GM20431 (cell line): ENCODE measurements around the gene NOL6.
"Not testable (repeated sequence)": the region's sequence is repeated elsewhere in the genome, so short reads cannot be mapped to it uniquely, and the experiment has no call there.

ENCODE experiments used
- in situ Hi-C: fragments of 300-500 bp; cut with MseI, MboI; formaldehyde crosslinking; loops from one replicate; pipeline ENCODE4 v1.15.0; 2020; ENCODE audit warnings: low sequenced_read_pairs; ENCODE audit not compliant: unreplicated experiment

The NOL6 gene

DNA sequence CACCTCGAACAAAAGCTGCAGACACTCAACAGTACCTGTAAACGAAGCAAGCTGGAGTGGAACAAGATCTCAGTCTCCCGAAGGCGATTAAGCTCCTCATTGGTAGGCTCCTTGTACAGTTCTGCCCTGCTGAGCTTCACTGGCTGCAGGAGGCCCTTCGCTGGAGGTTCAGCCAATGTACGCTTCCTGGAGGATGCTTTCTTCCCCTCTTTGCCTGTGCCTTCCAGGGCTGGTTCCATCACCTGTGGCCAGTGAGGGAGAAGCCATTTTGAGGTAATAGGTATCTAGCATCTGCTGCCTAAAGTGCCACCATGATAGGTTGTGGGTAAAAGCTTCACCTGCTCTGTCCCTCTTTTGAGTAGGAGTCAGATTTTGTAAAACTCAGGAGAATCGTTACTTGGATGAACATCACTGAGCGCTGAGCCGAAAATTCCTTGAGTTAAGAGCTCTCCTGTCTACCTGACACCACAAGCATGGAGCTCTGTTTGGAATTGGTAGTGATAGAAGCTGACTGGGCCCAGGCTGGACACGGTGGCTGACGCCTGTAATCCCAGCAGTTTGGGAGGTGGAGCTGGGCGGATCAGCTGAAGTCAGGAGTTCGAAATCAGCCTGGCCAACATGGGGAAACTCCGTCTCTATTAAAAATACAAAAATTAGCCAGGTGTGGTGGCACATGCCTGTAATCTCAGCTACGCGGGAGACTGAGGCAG is 1.4 kb downstream of the NOL6 start:
- in situ Hi-C loops, result no loop called here

DNA sequence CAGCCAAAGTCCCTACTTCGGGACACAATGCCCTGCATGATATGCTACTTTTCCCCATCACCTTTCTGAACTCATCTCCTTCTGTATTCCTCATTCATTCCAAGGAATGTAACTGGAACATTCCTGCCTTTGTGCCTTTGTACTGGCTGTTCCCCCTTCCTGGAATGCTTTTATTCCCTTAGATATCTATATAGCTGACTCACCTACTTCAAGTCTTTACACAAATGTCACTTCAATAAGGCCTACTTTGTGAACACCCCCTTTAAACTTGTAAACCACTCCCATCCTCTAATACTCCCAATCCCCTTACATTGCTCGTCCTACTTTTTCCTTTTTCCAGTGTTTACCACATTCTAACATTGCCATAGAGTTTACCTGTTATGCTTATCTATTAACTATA is 2.4 kb downstream of the NOL6 start:
- in situ Hi-C loops, result no loop called here

DNA sequence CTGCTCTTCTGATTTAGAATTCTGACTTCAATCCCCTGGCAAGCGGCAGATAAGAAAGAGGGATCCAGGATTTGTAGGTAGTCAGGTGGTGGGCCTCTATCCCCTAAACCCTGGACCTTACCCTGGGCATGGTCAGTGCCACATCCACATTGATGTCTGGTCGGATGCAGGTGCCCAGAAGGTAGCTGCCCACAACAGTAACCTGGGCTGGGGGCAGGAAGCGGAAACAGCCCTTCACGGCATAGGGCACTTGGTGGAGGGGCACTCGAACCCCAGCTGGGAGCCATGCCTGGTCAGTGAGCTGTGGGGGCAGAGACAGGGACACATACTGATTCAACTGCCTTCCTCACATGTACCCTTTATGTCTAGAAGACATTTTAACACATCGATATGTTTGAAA is 3.8 kb downstream of the NOL6 start:
- in situ Hi-C loops, result no loop called here

DNA sequence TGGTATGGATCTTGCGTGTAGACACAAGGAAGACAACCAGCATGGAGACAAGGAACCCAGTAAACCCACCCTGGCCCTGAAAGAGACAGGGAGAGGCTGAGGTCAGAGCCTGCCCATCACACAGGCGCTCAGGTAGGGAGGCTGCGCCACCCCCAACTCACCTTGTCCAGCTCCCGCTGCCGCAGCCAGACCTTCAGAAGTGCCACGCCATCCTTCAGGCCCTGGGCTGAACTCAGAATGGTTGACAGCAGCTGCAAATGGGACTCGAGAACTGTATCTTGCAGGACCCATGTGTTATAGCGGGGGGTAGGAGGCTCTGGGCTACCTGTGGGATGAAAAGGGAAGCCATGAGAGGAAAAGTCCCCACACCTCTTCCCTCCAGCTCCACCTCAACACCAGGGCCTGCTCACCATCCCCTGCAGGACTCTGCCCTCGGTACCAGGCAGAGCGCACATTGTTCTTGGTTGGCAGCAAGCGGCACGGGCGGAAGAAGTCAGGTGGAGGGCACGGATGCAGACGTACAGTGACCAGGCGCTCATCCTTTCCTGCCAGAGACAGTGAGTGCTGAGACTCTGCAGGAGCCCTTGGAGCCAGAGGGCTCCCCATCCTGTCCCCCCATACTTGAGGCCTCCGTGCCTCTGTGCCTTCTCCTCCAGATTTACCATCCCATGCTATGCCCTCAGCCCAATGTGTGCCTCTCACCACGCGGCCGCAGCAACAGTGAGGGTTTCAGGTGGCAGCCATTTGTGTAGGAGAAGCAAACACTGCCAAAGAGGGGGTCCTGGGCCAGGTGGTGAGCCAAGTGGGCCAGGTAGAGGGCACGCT is 4.7 kb downstream of the NOL6 start:
- in situ Hi-C loops, result no loop called here

DNA sequence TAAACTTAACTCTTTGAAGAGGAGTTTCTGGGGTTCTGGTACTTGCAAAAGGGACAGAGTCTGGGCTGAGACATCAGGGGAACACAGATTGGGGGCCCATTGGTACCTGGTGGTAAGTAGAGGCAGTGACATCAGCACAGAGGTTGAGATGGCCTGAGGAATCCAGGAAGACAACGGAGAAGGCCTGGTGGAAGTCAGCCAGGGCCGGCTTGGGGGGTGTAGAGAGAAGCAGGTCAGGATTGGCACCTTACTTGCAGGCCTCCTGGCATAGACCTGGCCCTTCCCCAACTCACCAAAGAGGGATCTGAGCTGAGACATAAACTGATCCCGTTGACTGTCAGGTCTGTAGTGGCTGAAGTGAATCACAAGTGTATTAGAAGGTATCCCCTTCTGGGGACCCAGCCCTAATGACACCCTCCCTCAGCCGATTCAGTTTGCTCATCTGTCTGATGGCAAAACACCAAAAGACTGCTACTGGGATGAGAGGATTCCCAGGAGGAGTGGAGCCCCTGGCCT is 5.5 kb downstream of the NOL6 start:
- in situ Hi-C loops, result no loop called here

DNA sequence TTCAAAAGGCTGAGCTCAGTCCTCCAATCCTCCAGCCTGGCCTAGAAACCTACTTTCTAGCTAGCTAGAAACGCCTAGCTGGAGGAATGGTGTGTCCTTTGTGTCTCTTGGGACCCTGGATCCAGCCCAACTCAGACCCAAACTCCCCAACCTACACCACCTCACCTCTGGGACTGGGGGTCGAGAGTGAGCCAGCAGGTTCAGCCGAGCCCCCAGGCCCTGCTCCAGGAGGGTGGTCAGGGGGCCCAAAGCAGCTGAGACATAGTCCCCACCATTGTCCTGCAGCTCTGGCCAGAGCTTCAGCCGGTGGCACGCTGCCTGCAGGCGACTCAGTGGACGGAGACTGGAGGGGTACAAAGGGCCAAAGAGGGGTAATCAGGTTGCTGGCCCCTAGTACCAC is 6.2 kb downstream of the NOL6 start:
- in situ Hi-C loops, result no loop called here

DNA sequence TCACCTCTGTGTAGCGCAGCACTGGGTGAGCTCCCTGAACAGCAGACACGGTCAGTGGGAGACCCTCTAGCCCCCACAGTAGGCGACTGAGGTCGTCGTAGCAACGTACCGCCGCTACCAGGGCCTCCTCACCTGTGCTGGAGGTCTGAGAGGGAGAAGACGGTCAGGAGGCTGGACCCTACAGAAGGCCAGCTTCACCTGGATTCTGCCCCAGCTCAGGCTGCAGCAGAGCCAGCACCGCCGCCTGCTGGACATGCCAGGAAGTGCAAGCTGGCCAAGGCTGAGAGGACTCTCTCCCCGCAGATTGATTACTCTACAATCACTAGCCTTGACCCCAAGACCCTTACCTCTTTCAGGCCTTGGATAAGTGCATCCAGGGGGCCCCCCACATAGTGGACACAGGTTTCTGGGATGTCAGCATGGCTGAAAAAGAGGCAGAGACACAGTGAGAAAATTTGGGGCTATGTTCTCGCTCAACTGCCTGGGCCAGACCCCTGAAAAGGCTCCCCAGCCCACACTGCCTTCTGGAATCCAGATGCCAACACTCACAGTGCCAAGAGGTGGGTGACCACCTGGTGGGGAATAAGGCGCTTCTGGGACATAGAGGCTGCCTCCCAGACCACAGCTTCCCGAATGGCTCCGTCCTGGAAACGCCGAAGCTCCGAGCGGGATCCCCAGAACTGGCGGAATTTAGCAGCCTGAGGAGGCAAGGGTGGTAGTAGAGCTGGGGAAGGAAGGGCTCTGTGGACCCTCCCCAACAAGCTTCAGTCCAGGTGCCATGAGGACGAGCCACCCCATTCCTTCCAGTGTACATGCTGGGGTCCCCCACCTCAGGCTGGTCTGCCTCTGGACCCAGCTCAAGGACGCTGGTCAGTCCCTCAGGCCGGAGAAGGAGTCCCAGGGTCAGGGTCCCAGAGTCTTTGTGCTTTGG is 6.9 kb downstream of the NOL6 start:
- in situ Hi-C loops, result no loop called here

DNA sequence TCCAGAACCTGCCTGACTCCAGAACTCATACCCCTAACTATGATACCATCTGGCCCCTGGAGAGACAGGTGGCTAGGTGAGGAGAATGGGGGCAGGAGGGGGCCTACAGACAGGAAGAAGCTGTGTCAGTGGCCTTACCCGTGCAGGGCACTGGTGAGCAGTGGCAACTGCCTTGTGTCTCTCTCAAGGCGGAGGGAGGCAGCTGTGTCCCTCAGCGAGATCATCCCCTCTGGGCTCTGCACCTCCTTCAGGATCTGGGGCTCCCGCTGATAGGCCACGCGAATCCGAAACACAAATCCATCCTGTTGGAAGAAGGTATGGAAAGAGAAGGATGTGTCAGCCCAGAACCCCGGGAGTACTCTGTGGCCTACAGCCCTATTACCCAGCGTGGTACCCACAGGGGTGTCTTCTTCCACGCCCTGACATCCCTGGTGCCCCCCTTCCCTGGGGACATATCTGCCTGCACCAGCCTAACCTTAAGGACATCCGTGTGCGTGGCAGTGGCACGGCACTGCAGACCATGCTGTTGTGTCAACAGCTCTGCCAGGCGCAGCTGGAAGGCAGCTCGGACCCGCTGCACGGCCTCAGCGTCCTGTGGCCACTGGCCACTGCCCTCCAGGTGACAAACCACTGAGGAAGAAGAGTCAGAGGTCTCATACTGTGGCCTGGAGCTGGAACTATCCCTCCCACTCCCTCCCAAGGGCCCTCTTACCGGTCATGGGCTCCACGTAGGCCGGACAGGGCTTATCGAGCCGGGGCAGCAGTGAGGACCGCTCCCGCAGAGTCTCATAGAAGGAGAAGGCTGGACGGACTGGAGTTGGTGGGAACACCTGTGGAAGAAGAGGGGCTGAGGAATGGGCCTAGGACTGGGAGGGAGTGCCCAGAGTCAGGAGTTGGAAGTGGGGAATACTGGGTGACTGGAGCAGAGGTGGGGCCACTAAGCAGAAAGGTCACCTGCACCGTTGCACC is 7.8 kb downstream of the NOL6 start:
- in situ Hi-C loops, result no loop called here

DNA sequence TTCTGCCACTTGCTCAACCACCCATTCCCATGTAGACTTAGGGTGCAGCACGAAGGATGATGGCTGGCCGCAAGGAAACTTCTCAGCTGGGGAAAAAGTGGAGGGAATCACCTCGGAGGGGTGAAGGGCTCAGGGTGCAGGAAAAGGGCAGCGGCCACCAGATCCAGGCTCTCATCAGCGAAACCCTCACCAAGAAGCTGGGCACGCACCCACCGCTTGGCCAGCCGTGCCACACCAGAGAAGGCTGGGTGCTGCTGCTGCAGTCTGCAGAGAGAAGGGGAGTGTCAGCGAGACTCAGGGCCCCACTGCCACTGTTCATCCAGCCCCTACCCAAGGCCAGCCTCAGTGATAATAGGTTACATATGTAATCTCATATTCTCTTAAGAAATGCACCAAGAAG is 8.6 kb downstream of the NOL6 start:
- in situ Hi-C loops, result no loop called here

DNA sequence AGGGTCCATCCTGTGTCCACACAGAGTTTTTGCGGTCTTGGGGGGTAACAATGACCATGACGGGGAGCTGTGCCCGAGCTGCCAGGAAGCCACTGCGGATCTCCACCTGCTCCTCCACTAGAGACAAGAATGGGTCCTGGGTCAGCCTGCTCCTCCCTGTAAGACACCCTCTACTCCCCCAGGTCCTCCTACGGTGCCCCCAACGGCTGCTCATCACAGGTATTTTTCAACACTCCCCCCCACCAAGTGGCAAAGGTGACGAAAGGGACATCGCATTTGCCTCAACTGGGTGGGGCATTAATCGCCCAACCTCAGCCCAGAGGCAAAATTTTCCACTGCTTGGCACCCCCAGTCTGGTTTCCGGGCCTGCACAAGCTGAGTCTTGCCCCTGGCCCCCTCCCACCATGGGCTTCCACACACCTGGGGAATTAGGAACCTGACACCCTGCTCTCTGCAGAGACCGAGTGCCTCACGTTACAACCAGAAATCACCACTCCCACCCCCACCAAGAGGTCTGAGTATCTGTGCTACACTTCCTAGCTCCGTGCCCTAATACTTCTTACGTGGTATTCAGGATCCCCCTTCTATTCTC is 9.6 kb downstream of the NOL6 start:
- in situ Hi-C loops, result no loop called here

DNA sequence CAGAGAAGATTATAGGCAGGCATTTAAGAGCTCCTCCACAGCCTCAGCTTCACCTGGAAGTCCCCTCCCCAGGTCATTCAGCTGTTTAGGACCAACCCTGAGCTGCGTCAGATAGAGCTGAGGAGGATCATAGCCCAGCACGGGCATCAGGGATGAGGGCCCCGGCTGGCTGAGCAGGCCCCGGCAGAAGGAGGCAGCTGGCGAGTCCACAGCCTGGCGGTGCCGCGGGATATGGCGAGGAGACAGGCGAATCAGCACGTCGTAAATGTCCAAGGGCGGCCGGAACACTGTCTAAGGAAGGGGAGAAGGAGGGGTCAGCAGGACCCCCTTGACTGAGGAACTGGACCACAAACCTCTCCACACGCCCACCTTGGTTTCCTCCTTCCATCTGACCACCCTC is 10.6 kb downstream of the NOL6 start:
- in situ Hi-C loops, result no loop called here

DNA sequence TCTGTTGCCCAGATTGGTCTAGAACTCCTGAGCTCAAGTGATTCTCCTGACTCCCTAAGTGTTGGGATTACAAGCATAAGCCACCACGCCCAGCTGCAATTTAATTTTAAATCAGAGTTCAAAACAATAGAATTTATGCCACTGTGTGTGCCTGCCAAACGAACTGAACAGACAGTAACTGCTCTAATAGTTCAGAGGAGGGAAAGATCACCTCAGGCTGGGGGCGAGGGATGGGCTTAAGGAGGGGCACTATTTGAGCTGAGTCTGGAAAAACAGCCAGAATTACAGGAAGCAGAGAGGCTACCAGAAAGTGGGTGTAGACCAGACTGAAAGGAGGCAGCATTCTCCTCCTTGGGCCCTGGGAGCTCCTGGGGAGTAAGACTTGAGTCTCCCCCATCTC is 12.2 kb downstream of the NOL6 start:
- in situ Hi-C loops, result no loop called here

DNA sequence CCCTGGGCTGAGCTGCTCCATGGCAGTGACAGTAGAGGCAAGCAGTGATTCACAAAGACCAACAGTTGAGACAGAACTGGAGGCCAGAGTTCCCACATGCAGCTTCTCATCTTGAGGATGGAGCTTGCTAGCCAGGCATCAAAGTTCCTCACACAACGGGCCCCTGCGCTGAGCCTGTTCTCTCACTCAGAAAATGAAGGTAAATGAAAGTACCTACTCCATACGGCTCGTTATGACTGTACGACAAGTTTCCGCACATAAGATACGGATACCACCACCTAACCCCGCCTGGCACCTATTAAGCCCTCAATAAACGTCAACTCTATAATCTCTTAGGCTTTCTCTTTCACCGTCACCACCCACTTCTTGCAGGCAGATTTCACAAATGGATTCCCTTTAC is 12.9 kb downstream of the NOL6 start:
- in situ Hi-C loops, result no loop called here

DNA sequence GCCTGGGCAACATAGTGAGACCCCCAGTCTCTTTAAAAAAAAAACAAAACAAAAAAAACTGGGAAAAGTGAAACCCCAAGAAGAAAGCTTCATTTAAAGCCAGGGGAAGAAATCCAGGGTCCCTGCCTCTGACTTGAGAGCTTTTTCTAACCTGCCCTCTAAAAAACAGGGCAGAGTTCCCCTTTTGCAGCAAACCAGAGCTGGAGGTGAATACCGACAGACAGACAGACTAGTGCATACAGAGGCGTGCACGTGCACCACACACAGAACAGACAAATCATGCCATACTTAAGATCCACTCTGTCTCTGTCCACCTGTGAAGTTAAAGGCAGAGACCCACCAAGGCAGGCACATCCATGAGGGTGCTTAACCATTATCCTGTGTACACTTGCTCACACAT is 14.6 kb downstream of the NOL6 start:
- in situ Hi-C loops, result no loop called here

DNA sequence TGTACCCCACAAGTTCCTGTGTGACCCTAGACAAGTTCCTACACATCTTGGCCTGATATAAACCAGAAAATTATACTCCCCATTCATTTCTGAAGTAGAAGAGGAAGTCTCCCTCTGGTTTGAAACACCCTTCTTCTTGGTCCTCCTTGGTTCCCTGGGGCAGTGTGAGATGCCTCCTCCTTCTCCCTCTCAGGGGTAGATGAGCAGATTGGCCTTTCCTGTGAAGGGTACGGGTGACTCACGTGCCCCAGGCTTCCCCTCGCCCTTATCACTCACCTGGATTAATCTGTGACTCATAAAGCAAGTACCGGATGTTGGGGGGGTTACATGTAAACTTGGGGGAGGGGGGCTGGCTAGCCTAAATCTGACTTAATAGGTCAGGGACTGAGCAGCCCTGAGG is 15.3 kb downstream of the NOL6 start:
- in situ Hi-C loops, result no loop called here

DNA sequence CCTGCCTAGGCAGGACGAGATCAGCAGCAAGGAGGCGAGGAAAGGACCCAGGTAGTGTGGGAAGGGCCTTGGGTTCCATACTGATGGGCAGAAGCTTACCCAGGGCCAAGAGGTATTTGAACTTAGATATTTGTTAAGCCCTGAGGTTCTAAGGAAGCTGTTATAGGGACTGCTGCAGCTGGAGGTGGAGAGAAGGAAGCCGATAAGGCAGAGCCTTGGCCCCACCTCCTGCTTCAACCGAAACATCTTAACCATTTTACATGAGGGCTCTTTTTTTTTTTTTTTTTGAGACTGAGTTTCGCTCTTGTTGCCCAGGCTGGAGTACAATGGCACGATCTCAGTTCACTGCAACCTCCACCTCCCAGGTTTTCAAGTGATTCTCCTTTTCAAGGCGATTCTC is 17.8 kb downstream of the NOL6 start:
- in situ Hi-C loops, result no loop called here

DNA sequence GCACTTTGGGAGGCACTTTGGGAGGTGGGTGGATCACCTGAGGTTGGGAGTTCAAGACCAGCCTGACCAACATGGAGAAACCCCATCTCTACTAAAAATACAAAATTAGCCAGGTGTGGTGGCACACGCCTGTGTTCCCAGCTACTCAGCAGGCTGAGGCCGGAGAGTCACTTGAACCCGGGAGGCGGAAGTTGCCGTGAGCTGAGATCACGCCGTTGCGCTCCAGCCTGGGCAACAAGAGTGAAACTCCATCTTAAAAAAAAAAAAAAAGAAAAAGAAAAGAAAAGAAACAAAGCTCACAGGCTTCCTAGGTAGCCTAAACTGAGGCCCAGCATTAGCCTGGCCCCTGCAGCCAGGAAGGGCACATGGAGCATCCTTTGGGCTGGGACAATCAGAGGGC is 18.3 kb downstream of the NOL6 start:
- in situ Hi-C loops, result not testable (repeated sequence)

DNA sequence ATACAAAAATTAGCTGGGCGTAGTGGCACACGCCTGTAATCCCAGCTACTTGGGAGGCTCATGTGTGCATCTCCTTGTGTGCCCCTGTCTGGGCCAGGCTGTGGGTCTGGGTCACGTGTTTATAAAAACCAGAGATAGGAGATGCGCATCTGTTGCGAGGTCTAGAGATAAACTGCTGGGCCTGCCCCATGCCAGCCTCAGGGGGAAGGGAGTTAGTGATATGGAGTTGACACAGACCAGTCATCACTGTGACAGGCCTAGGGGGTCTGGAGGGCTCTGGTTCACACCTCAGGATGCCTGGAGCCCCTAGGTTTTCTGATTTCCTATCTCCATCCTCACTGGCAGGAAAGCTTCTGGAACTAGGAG is 19.1 kb downstream of the NOL6 start:
- in situ Hi-C loops, result not testable (repeated sequence)

DNA sequence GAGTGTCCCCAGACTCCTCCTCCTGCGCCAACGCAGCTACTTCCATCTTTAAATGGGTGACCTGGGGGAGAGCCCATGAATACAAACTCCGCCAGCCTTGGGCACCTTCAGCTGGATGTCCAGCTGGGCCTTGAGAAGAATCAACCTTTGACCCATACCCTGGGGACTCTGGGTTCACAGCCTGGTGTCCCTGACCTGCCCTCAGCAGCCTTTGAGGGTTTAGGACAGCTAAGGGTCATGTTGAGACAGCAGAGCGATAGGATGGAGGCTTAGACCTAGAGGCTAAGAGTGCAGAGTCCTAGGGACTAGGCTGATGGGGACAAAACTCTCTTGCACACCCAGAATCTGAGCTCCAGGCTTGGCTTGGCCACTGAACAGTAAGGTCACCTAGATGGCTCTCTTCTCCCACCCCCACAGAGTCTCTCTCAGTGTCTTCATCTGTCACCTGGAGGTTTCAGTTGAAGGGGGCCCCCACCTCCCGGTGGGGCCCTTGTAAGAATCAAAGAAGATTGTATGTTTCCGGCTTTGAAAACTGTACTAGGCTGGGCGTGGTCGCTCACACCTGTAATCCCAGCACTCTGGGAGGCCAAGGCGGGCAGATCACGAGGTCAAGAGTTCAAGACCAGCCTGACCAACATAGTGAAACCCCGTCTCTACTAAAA is 19.6 kb downstream of the NOL6 start:
- in situ Hi-C loops, result no loop called here
